A204.1 (cell line): ENCODE measurements around the gene HOMER2.
"Not testable (repeated sequence)": the region's sequence is repeated elsewhere in the genome, so short reads cannot be mapped to it uniquely, and the experiment has no call there.

Experiments
- FAIRE-seq: peaks from 2 replicates; lab custom pipeline; 2012; peaks lifted over from hg19 to GRCh38; lab: Jason Lieb, UNC

Gene HOMER2

DNA sequence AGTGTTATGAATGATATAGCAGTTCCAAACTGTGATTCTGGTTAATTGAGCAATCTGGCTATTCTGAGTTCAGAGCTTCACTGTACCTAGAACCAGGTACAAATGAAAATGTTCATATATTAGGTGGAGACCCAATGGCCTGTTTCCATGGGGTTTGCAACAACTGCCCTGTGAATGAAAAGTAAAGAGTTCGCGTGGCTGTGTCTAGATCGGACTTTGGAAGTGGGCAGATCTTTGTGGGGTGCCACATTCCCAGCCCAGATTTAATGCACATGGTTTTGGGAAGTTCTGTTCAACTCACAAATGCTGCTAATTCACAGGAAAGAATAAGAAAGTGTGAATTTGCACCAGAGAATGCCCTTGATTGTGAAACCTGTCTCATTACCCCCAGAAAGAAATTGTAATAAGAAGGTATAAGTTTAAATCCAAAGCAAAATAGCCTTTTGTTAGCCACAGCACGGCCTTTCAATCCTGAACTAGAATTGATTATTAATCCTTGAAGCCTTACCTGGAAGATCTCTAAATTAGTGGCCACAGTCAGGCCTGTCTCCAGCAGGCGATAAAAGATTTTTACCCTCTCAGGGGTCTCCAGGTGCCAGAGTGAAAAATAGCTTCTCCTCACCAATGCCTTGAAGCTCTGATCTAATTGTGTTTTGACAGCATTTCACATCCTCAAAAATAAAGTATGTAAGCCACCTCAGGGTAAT, 120.5 kb downstream of the HOMER2 start:
- no peak for FAIRE-seq

DNA sequence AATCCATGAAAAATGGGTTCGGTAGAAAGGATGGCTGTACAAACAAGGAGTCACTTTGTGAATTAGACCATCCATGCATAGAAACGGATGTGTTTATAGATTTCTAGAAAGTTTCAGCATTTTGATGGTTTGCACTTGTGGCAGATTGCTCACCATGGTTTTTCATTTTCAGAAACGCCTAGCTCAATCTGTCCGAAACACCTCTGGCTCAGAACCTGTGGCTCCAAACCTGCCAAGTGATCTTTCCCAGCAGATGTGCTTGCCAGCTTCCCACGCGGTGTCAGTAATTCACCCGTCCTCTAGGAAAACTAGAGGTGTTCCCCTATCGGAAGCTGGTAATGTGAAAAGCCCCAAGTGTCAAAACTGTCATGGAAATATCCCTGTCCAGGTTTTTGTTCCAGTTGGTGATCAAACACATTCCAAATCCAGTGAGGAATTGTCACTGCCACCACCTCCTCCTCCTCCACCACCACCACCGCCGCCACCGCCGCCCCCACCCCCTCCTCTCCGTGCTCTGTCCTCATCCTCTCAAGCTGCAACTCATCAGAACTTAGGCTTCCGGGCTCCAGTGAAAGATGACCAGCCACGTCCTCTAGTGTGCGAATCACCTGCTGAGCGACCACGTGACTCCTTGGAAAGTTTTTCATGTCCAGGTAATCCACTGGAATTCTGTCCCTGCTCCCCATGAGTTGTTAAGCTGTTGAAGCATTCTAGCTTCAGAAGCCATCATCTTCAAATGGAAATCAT, 121.9 kb downstream of the HOMER2 start:
- FAIRE-seq, result no peak

DNA sequence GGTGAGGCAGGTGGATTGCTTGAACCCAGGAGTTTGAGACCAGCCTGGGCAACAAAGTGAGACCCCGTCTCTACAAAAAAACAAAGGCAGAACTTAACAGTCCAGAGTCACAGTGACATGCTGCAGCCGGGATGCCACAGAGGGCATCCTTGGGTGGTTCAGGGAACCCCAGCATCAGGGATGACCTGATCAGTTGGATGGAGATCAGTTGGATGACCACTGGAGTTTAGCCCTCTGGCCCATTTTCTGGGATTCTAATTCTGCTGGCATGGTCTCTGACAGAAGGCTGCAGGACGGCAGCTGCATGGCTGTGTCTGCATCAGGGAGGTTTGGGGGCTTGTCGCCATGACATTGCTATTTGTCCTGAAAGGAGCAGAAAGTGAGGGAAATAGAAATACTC, 123.3 kb downstream of the HOMER2 start:
- FAIRE-seq, result no peak

DNA sequence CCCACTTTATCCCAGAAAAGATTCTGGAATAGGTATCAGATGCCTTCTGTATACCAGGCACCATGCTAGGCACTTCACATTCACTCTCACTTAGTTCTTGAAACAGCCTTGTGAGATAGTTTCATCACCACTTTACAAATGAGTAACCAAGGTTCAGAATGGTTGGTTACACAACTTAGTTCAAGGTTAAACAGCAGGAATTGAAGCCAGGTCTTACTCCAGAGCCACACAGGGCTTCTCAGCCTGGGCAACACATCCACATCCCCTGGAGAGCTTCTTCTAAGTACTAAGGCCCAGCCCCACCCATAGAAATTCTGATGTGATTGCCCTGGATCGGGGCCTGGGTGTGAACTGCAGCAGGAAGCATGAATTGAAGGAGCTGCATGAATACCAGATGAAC, 124.4 kb downstream of the HOMER2 start:
- no peak for FAIRE-seq

DNA sequence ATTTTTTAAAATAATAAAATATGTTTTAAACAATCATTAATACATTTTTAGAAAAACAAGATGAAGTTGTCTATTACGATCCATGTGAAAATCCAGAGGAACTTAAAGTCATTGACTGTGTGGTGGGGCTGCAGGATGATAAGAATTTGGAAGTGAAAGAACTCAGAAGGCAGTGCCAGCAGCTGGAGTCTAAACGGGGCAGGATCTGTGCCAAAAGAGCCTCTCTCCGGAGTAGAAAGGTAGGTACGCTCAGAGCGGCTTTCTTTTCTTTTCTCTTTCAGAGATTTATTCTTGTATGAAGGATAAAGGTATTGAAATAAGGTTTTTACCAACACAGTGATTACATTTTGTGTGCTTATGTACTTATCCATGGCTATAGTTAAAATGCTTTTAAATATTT, 129.5 kb downstream of the HOMER2 start:
- FAIRE-seq, result no peak

DNA sequence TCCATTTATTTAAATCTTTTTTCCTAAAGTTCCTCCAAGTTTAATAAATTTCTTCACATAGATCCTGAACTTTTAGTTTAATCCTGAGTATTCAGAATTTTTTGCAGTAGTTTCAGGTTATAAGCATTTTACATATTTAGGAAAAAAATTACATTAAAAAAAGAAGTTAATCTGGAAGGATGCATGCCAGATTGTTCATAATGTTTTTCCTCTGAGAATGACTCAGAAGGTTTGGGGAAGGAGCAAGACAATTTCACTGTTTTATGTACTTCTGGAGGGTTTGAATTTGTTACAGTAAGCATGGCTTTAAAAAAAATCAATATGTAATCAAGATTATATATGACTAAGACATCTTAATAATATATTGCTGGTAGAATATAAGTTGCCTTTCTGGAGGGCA, 130.7 kb downstream of the HOMER2 start:
- not testable (repeated sequence) for FAIRE-seq

DNA sequence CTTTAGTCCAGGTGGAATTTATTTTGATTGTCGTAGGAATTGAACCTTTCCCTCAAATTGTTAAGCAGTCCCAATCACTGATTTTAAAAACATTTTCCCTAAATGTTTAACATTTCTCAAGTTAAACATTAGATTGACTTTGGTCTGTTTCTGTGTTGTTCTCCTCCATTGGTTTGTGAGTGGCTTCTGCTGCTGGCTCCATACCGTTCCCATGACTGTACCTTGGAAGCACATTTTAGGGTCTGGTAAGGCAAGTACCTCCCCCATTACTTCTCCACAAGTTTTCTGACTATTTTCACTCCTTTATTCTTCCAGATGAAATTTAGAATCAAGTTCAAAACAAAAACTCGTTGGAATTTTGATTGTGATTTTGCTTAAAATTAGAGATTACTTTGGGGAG, 131.1 kb downstream of the HOMER2 start:
- not testable (repeated sequence) for FAIRE-seq

DNA sequence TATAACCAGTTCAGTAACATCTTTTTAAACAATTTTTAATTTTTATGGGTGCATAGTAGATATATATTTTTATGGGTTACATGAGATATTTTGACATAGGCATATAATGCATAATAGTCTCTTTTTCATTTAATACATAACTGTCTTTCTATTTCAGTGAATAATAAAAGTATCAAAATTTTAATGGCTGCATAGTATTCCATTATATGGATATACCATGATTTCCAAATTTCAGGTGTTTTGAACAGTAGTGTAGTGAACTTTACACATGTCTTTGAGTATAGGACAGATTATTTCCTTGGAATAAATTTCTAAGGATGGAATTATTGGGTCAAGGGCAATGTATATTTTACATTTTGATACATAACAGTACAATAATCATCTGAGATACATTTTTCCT, 132.4 kb downstream of the HOMER2 start:
- FAIRE-seq, result no peak

DNA sequence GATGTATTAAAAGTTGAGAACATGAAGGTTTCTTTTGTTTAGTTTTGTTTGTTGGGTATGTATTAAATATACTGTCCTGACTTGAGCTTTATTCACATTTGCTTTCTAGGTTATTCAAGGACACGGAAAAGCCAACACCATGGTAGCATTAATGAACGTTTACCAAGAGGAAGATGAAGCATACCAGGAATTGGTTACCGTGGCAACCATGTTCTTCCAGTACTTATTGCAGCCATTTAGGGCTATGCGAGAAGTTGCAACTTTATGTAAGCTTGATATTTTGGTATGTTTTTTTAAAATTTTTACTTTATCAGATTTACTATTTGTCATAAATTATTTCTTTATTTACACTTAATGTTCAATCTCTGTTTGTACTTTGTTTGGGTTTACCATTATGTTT, 139.5 kb downstream of the HOMER2 start:
- FAIRE-seq, result no peak

DNA sequence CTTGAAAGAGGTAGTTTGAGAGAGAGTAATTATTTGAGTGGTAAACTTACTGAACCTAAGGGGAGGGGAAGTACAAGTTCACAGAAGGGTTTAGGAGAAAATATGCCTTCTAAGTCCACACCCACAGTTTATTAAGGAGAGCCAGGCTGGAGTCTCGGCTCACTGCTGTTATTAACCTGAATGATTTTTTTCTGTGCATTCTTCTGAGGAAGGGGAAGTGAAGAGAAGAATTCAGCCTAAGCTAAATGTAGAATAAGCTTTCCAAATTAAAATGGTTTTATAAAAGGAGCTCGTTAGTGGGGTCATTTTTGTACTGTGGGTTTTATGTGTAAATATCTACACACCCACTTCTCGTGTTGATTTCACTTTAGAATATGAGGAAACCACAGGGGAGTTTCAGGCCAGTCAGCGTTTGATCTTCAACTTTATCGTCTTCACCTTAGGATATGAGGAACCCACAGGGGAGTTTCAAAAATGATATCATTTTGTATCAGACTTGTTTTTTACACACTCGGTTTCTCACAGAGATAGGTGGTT, 141.6 kb downstream of the HOMER2 start:
- FAIRE-seq, result no peak

DNA sequence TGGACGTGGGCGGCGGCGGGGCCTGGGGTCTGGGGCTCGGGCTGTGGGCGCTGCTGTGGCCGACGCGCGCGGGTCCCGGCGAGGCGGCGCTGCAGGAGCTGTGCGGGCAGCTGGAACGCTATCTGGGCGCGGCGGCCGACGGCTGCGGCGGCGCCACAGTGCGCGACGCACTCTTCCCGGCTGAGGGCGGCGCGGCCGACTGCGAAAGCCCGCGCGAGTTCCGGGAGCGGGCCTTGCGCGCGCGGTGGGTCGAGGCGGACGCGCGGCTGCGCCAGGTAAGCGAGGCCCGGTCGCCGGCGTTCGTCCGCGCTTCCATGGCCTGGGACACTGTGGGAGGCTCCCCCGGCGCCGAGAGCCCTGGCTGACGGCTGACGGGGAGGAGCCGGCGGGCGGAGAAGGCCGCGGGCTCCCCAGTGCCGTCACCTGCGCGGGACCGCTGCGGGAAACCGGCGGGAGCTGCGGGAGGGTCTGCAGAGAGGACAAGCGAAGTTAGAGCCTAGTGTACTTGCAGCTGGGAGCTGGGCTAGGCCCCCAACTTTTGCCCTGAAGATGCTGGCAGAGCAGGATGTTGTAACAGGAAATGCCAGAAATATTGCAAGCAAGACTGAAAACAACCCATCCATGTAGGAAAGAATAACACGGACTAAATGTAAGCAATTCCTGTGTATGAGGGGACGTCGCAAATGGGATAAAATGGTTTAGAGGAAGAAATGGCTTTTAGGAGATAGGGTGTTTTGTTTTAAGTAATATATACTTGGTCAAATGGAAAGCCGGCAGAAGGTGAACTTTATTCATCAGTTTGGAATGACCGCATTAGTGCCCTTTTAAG, 142.2 kb downstream of the HOMER2 start:
- FAIRE-seq, result no peak

DNA sequence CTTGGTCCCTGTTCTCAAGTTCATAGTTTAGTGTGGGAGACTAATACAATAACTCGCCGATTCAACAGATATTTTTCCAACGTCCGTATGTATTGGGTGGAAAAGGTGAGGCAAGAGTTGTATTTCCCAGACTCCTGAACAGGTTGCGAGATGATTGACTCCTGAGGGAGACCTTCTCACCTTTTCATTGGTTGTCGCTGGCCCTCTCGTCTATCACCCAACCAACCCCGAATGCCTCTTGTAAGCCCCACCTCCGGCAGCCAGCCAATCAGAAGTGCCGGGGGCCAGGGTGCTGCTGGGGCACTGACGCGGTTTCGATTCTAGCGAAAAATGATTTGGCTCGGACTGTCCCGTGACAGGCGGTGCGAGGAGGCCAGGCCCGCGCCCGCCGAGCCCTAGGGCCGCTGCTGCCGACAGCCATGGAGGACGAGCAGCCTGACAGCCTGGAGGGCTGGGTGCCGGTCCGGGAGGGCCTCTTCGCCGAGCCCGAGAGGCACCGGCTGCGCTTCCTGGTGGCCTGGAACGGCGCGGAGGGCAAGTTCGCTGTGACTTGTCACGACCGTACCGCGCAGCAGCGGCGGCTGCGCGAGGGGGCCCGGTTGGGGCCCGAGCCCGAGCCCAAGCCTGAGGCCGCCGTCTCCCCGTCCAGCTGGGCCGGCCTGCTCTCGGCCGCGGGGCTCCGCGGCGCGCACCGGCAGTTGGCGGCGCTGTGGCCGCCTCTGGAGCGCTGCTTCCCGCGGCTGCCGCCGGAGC, 143.0 kb downstream of the HOMER2 start, which contains the start of gene WHAMM:
TSS of gene WHAMM (plus strand) at position 321 of the 753 bp plus-strand sequence. CDS start at position 420, 99 bp downstream.
- FAIRE-seq, result peak; percentile 98

DNA sequence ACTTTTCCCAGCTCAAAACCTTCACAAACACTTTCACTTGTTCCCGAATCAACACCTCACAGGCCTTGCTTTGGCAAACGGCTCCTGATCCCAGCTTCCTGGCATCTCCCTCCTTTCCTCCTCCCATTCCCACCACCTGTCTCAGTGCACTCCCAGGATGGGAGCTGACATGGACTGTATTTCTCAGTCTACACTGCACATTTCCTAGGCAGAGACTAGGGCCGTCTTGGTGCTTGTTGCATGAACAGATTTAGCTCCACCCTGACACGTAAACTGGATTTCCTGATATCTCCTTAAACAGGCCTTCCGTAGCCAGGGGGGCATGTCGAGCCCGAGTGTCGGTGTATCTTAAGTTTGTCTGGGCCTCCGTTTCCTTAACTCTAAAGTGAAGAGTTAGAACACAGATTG, 143.9 kb downstream of the HOMER2 start:
- FAIRE-seq, result no peak

DNA sequence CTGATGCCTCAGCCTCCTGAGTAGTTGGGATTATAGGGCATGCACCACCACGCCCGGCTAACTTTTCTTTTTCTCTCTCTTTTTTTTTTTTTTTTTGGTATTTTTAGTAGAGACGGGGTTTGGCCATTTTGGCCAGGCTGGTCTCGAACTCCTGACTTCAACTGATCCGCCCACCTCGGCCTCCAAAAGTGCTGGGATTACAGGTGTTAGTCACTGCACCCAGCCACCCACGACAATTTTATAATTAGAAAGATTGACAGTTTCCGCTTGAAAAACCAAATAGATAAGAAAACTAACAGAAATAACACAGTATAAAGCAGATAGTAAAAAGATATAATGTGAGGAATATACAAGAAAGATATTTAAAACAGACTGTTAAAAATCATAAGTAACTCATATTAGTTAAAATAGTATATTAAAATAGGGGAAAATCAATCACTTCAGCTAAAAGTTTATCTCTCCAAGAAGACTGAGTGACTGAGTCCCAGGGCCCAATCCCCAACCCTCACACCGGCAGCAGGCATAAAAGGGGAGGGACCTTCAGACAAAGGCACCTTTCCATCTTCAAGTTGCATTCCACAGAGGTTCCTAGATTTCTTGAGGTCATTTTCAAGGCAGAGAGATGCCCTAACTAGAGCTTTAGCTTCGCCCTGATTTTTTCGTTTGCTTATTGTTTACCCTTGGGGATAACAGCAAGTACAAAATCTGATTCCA, 144.4 kb downstream of the HOMER2 start:
- FAIRE-seq, result no peak

DNA sequence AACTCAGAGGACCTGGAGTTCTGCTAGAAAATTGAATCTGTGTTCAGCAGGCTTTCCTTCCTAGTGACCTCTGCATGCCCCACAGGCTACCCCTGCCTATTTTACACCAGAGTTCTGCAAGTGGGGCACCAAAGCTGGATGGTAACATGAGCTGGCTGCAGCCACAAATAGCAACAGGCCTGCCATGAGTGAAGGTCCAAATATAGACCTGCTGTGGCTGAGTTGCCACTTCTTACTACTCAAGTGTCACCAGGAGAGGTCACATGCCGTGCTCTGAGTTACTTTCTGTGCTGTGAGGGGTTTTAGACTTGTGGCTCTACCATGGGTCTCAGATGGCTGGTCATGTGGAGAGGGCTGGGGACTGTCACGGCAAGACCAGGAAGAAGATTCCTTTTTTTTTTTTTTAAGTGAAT, 146.5 kb downstream of the HOMER2 start, which contains the start of gene FSD2:
TSS of gene FSD2 (minus strand) at position 76 of the 413 bp plus-strand sequence. CDS start 18,679 bp downstream, outside the sequence.
- no peak for FAIRE-seq

DNA sequence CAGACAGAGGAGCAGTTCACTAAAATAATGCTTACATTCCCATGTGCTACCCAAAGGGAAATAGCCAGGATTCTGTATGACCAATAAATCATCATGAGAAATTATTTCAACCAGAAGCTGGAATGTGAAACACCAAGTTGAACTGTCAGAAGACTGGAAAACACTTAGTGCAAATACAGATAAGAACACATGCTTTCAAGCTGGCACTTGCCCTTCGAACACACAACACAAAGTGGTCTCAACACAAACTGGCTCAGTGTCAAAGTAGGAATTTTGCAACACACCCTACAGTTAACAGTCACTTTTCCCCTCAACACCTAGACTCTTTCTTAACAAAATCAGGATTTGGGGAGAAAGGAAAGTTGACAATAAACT, 148.0 kb downstream of the HOMER2 start:
- no peak for FAIRE-seq

DNA sequence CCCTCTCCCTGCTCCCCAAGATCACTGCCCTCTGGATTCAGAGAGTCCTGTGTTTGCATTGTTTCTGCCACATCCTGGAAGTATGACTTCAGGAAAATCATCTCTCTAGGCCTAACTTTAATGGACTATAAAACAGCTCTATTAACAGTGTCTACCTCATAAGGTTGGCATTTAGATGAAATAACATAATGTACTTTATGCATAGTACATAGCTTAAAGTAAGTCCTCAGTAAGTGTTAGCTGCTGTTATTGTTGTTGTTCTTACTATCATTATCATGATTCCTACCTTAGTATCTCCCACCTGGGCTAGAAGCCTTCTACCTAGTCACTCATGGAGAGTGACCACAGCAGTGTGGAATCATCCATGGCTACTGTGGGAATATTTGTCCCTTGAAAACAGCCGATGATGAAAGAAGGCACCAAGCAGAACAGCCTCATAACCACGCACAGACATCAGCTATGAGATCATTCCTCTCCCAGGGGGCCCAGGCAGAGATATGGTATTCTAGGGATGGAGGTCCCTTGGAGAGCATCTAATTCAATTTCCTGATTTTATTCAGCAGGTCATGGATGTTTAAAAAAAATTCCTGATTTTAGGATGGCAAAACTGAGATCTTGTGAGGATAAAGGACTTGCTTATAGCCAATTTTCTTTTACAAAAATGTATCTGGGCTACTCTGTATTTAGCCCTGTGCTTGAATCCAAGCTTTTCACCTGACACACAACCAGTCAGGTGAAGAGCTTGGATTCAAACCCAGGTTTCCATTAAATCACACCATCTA, 148.5 kb downstream of the HOMER2 start:
- FAIRE-seq, result no peak

DNA sequence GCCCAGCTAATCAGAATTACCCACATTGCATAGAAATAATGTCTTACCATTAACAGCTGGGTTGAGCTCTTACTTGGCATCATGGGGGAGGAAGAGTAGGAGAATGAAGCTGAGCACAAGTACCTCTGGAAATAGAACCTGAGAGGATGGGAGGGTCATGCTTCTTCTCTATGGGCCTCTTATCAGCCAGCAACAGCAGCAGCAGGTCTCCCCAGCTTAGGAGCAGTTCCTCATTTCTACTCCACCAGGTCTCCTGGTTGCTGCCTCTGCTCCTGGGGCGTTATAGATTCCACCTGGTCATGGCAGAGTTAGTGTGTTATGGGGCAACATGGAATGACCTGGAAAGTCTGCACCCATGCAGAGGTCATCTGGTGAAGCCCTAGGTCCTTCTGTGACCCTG, 150.0 kb downstream of the HOMER2 start:
- FAIRE-seq, result no peak

DNA sequence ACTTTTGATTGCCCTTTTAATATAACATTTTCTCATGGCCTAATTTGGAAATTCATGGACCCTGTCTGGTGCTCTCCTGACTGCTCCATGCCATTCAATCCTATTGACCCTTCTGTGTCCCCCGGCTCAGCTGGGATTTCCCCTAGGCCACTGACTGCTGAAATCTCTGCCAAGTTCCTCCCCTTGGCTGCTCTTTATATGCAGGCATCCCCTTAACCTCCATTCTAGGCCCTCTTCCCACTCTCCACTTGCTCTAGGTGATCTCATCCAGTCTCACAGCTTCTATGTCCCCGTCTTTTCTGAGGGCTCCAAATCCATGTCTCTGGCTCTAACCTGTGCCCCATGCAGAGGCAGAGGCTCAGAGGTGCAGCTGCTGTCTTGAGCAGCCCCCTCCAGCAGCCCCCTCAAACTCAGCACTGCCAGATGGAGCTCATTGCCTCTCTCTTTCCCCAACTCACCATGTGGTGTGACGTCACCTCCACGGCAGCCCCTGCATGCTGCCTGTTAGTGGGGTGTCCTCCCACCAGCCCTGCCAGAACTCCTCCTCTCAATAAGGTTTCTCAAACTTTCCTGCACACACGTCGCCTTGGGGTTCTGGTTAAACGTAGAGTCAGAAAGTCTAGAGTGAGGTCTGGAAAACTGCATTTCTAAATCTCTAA, 153.2 kb downstream of the HOMER2 start:
- FAIRE-seq, result no peak
